Nephron progenitor cell (in vitro differentiated cells): ENCODE measurements around the gene RBBP5.

ENCODE experiments used
- DNase-seq: peaks from one replicate; pipeline ENCODE4 v3.0.0; 2021
- H3K27ac Mint-ChIP-seq: 2 replicates; pipeline ENCODE4 v1.8.0; 2021; ENCODE audit warnings: mild to moderate bottlenecking, moderate library complexity, mixed read lengths
- H3K27me3 Mint-ChIP-seq: 2 replicates; pipeline ENCODE4 v1.8.0; 2021; ENCODE audit warnings: mild to moderate bottlenecking, low read depth, mixed read lengths; ENCODE audit not compliant: poor library complexity
- H3K36me3 Mint-ChIP-seq: 2 replicates; pipeline ENCODE4 v1.8.0; 2021; ENCODE audit warnings: low read depth, mixed read lengths
- H3K4me1 Mint-ChIP-seq: 2 replicates; pipeline ENCODE4 v1.8.0; 2021; ENCODE audit warnings: mixed read lengths
- H3K4me3 Mint-ChIP-seq: 2 replicates; pipeline ENCODE4 v1.8.0; 2021; ENCODE audit warnings: mild to moderate bottlenecking, moderate library complexity, mixed read lengths
- H3K9me3 Mint-ChIP-seq: 2 replicates; pipeline ENCODE4 v1.8.0; 2021; ENCODE audit warnings: mild to moderate bottlenecking, moderate library complexity, mixed read lengths
- TF ChIP-seq, protein P1 (sequence below): fragments of 200-600 bp; sonication (generic); IDR thresholded peaks from 2 replicates; pipeline ENCODE4 v1.5.0; 2021; ENCODE audit warnings: antibody characterized with exemption

Gene RBBP5

GRCh38 chr1:205124726-205125125 lies 2.9 kb upstream of the RBBP5 start:
- H3K27me3 Mint-ChIP-seq, result peaks cover 8% of the 10 kb centered on the region

GRCh38 chr1:205122489-205122882 lies 708 bp upstream of the RBBP5 start:
- Mint-ChIP-seq H3K9me3 (no peaks in the 10 kb centered on the region), H3K27me3 (peaks cover 4% of the 10 kb centered on the region)
- TF ChIP-seq, protein P1, sequence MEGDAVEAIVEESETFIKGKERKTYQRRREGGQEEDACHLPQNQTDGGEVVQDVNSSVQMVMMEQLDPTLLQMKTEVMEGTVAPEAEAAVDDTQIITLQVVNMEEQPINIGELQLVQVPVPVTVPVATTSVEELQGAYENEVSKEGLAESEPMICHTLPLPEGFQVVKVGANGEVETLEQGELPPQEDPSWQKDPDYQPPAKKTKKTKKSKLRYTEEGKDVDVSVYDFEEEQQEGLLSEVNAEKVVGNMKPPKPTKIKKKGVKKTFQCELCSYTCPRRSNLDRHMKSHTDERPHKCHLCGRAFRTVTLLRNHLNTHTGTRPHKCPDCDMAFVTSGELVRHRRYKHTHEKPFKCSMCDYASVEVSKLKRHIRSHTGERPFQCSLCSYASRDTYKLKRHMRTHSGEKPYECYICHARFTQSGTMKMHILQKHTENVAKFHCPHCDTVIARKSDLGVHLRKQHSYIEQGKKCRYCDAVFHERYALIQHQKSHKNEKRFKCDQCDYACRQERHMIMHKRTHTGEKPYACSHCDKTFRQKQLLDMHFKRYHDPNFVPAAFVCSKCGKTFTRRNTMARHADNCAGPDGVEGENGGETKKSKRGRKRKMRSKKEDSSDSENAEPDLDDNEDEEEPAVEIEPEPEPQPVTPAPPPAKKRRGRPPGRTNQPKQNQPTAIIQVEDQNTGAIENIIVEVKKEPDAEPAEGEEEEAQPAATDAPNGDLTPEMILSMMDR, result no peak

More at GRCh38 chr1:205124726-205125125, 2.9 kb upstream of the RBBP5 start:
- DNase-seq, result no peak
- H3K9me3 Mint-ChIP-seq, result no peaks in the 10 kb centered on the region
- H3K4me3 Mint-ChIP-seq, result no peak overlapping the region
- TF ChIP-seq, protein P1, result no peak
- H3K36me3 Mint-ChIP-seq, result peaks cover 2% of the 10 kb centered on the region
- H3K4me1 Mint-ChIP-seq, result peaks cover 31% of the 10 kb centered on the region
- no peak overlapping the region for H3K27ac Mint-ChIP-seq

DNA sequence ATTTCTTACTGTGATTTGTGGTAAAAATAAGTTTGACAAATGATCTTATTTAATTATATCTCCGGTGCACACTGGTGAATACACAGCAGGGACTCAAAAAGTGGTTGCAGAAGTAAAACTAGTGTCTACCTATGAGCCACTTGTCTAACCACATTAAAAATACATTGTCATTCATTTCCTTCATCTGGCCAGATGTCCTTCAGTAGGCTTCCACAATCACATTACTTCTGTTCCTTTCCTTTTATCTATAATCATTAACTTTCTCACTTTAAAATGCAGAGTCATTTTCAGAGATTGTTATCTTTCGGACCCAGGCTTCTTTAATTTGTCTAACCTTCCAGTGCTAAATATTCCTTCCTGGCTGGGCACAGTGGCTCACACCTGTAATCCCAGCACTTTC lies 3.0 kb downstream of the RBBP5 start:
- Mint-ChIP-seq H3K4me3 (no peak overlapping the region), H3K36me3 (peaks cover 12% of the 10 kb centered on the region), H3K27me3 (no peaks in the 10 kb centered on the region), H3K27ac (no peak overlapping the region), H3K4me1 (peaks cover 35% of the 10 kb centered on the region), H3K9me3 (no peaks in the 10 kb centered on the region)
- TF ChIP-seq, protein P1, result no peak
- no peak for DNase-seq

More at GRCh38 chr1:205122489-205122882, 708 bp upstream of the RBBP5 start:
- peak overlapping the region; percentile 100 for H3K27ac Mint-ChIP-seq
- H3K4me3 Mint-ChIP-seq, result peak overlapping the region; percentile 100
- peaks cover 35% of the 10 kb centered on the region for H3K4me1 Mint-ChIP-seq
- peaks cover 12% of the 10 kb centered on the region for H3K36me3 Mint-ChIP-seq
- DNase-seq, result no peak

- Mint-ChIP-seq H3K4me3 (no peak overlapping the region), H3K9me3 (no peaks in the 10 kb centered on the region), H3K4me1 (no peaks in the 10 kb centered on the region), H3K27ac (no peak overlapping the region), H3K36me3 (peaks cover 30% of the 10 kb centered on the region), H3K27me3 (no peaks in the 10 kb centered on the region)
- DNase-seq, result no peak
- TF ChIP-seq, protein P1, result no peak
Observed at GRCh38 chr1:205111354-205111753, 10.4 kb downstream of the RBBP5 start.

- Mint-ChIP-seq H3K36me3 (peaks cover 43% of the 10 kb centered on the region), H3K4me3 (no peak overlapping the region), H3K27ac (peak overlapping the region; percentile 79), H3K4me1 (no peaks in the 10 kb centered on the region), H3K9me3 (no peaks in the 10 kb centered on the region), H3K27me3 (no peaks in the 10 kb centered on the region)
- TF ChIP-seq, protein P1, result no peak
- no peak for DNase-seq
Observed at GRCh38 chr1:205109711-205110110, 12.1 kb downstream of the RBBP5 start.

GRCh38 chr1:205109269-205109668 lies 12.5 kb downstream of the RBBP5 start:
- H3K27me3 Mint-ChIP-seq, result no peaks in the 10 kb centered on the region
- no peak for DNase-seq
- TF ChIP-seq, protein P1, result no peak
- no peak overlapping the region for H3K27ac Mint-ChIP-seq
- H3K4me3 Mint-ChIP-seq, result no peak overlapping the region
- no peaks in the 10 kb centered on the region for H3K9me3 Mint-ChIP-seq
- H3K4me1 Mint-ChIP-seq, result no peaks in the 10 kb centered on the region
- peaks cover 46% of the 10 kb centered on the region for H3K36me3 Mint-ChIP-seq
